Stimulated activated CD4-positive, alpha-beta T cell treated with anti-CD3 and anti-CD28 coated beads, Interleukin-2, amount 100 ng/mL, for 4 hours (primary cell): ENCODE measurements around the gene PKD1L1.
"Not testable (repeated sequence)": the region's sequence is repeated elsewhere in the genome, so short reads cannot be mapped to it uniquely, and the experiment has no call there.

Experiments
- DNase-seq: peaks from one replicate; pipeline ENCODE4 v3.0.0-alpha.2; 2020; ENCODE audit warnings: low read depth

PKD1L1 gene

GRCh38 chr7:47948141-47948790 is at the start of gene PKD1L1:
TSS of gene PKD1L1 (minus strand) at chr7:47948466. CDS start at chr7:47948440, 26 bp downstream.
- DNase-seq, result no peak

GRCh38 chr7:47992446-47992845 is 44.2 kb upstream of the PKD1L1 start:
- no peak for DNase-seq

GRCh38 chr7:47991741-47992311 is 43.6 kb upstream of the PKD1L1 start:
- peak; percentile 78 for DNase-seq

GRCh38 chr7:47991270-47991669 is 43.0 kb upstream of the PKD1L1 start:
- no peak for DNase-seq

GRCh38 chr7:47990592-47990991 is 42.3 kb upstream of the PKD1L1 start:
- DNase-seq, result no peak

GRCh38 chr7:47989607-47990400 is 41.5 kb upstream of the PKD1L1 start:
- DNase-seq, result not testable (repeated sequence)

GRCh38 chr7:47988496-47989386 is 40.5 kb upstream of the PKD1L1 start:
- no peak for DNase-seq

- no peak for DNase-seq
These were observed 34.3 kb upstream of the PKD1L1 start for GRCh38 chr7:47982610-47983009.

- not testable (repeated sequence) for DNase-seq
These were observed 32.4 kb upstream of the PKD1L1 start for GRCh38 chr7:47980648-47981047.

GRCh38 chr7:47979832-47980181 is 31.5 kb upstream of the PKD1L1 start:
- DNase-seq, result no peak

- DNase-seq, result peak; percentile 87
These were observed 31.0 kb upstream of the PKD1L1 start, which contains the start of gene HUS1 for GRCh38 chr7:47979145-47979831. TSS of gene HUS1 (minus strand) at chr7:47979615. CDS start at chr7:47979519, 96 bp downstream.

GRCh38 chr7:47978790-47979144 is 30.5 kb upstream of the PKD1L1 start:
- DNase-seq, result no peak

GRCh38 chr7:47973739-47974138 is 25.5 kb upstream of the PKD1L1 start:
- DNase-seq, result no peak

GRCh38 chr7:47970761-47971160 is 22.5 kb upstream of the PKD1L1 start:
- DNase-seq, result no peak

GRCh38 chr7:47968847-47969774 is 20.8 kb upstream of the PKD1L1 start:
- peak; percentile 15 for DNase-seq

GRCh38 chr7:47967708-47968107 is 19.4 kb upstream of the PKD1L1 start:
- no peak for DNase-seq

- no peak for DNase-seq
These were observed 18.9 kb upstream of the PKD1L1 start for GRCh38 chr7:47967123-47967522.

GRCh38 chr7:47965456-47965855 is 17.2 kb upstream of the PKD1L1 start:
- no peak for DNase-seq

GRCh38 chr7:47962262-47962661 is 14.0 kb upstream of the PKD1L1 start:
- no peak for DNase-seq

- no peak for DNase-seq
These were observed 8.9 kb upstream of the PKD1L1 start for GRCh38 chr7:47957156-47957555.
